ENCODE results near the gene PPP1R12B.
"Not testable (repeated sequence)": the region's sequence is repeated elsewhere in the genome, so short reads cannot be mapped to it uniquely, and the experiment has no call there.

Gene PPP1R12B

DNA sequence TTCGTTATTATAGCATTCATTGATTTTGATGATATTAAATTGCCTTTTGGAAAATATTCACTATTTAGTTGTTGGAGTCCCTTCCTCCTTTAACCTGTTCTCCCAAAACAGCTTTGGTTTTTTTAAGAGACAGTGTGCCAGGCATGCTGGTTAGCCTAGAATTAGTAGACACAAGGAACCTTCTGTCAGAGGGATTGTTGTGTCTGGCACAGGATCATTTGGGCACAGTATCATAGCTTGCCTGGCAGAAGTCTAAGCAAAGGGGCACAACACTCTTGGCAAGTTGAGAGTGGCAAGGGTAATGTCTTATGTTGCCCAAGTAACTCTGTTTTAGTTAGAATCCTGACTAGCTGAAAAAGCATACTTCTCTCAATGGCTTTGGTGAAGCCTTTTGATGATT lies 49.9 kb downstream of the PPP1R12B start:
- not testable (repeated sequence) for DNase-seq (ENCODE audit: low read depth in 2 of 2)

DNA sequence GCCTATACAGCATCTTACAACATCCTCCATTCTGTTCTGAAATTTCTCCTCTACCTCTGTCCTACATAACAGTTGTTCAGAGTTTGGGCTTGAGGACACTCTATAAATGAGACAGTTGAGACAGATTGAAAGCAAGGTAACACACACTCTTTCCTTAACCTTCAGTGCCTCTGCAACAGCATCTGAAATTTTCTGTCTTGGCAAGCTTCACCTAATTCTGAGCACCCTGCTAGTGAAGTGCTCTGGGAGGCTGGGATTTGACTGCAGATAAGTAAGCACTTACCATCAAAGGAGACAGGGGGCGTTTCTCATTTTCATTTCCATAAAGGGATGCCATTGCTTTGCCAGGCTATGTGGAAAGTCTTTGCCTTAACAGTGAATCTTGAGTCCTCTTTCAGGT lies 53.3 kb downstream of the PPP1R12B start:
- not testable (repeated sequence) for DNase-seq (ENCODE audit: low read depth in 2 of 2)

GRCh38 chr1:202403381-202403780 lies 54.9 kb downstream of the PPP1R12B start:
- DNase-seq (ENCODE audit: low read depth in 2 of 2), result not testable (repeated sequence)

GRCh38 chr1:202405928-202406327 lies 57.4 kb downstream of the PPP1R12B start:
- no peak for DNase-seq (ENCODE audit: low read depth in 2 of 2)

- not testable (repeated sequence) for DNase-seq (ENCODE audit: low read depth in 2 of 2)
Measured at GRCh38 chr1:202406896-202407295, 58.4 kb downstream of the PPP1R12B start.

- DNase-seq (ENCODE audit: low read depth in 2 of 2), result not testable (repeated sequence)
Measured at GRCh38 chr1:202407378-202407777, 58.9 kb downstream of the PPP1R12B start.

GRCh38 chr1:202410251-202410650 lies 61.8 kb downstream of the PPP1R12B start:
- DNase-seq (ENCODE audit: low read depth in 2 of 2), result not testable (repeated sequence)

DNA sequence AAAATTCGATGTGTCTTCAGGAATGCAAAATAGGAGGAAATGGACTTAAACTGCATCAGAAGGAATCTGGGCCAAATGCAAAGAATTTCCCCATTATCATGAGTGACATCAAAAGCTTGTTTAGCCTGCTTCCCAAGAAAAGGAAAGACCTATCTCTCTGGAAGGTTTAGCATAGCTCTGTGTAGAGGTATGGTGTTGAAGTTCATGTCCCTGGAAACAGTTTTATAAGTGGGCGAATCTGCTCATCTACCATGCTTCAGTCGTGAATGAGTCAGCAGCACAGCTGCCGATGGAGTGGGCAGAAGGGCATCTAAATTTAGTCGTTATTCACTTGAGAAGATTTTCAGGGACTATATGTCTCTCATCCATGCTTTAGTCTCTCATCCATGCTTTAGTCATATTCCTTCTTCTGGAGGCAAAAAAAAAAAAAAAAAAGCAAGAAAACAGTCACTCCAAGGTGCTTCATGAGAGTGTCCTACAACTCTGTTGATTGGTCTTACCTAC lies 62.4 kb downstream of the PPP1R12B start:
- not testable (repeated sequence) for DNase-seq (ENCODE audit: low read depth in 2 of 2)

DNA sequence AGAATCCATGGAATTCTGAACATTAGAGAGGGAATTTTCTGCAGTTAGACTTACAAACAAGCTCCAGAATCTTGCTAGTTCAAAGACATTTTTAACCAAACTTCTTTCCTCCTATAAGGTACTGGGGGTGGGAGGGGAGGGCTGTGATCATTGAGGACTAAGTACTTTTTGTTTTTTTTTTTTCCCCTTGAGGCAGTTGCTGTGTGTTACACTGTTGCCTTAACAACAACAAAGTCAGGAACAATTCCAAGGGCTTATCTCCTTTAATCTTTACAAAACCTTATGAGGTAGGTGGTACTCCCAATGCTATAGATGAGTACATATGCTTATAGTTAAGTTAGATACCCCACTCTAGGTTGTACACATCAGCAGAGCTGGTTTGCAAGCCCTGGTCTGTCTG lies 62.9 kb downstream of the PPP1R12B start:
- DNase-seq (ENCODE audit: low read depth in 2 of 2), result no peak

- DNase-seq (ENCODE audit: low read depth in 2 of 2), result not testable (repeated sequence)
Measured at GRCh38 chr1:202412421-202412820, 63.9 kb downstream of the PPP1R12B start.

- DNase-seq (ENCODE audit: low read depth in 2 of 2), result no peak
Measured at GRCh38 chr1:202416641-202417040, 68.1 kb downstream of the PPP1R12B start.

GRCh38 chr1:202417141-202417540 lies 68.6 kb downstream of the PPP1R12B start:
- DNase-seq (ENCODE audit: low read depth in 2 of 2), result not testable (repeated sequence)

DNA sequence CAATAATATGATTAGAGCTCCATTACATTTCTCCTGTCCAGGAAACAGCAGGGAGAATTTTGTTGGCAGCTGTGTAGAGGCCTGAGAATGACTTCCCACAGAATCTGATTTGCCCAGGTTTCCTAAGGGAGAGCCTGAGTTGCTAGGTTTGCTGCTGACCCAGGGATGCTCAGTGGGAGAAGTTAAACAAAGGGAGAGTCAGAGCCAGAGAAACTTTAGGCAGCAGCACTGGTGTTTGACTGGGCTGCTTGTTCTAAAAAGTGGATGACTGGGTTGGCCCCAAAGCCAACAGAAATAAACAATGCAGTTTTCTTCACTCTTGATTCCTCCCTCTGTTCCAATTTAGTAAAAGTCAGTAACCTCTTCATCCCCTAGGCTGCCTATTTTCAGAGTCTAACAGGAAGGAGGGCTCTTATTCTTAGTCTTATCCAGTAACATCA lies 69.3 kb downstream of the PPP1R12B start:
- not testable (repeated sequence) for DNase-seq (ENCODE audit: low read depth in 2 of 2)

GRCh38 chr1:202419731-202420130 lies 71.2 kb downstream of the PPP1R12B start:
- not testable (repeated sequence) for DNase-seq (ENCODE audit: low read depth in 2 of 2)

DNA sequence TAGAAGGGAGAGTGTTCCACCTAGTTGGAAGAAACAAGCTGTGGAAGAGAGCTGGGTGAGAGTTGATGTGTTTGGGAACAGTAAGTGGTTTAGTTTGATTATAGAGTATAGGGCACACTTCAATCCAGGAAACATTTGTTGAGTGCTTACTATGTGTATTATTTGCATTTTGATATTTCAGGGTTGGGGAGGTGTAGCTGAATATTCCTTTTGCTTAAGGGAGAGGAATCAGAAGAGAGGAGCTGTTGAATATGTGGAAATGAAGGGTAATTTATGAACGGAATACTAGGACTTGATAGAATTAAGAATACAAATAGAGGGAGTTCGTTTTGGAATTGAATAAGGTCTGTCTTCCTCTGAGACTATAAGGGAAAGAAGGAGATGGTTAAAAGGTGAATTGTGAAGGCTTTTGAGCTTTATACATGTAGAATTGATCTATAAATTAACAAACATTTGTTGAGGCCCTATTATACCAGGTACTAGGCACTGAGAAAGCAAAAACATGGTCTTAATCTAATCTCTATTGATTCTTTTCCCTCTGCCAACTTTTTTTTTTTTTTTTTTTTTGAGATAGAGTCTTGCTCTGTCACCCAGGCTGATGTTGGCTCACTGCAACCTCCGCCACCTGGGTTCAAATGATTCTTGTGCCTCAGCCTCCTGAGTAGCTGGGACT lies 72.1 kb downstream of the PPP1R12B start:
- DNase-seq (ENCODE audit: low read depth in 2 of 2), result not testable (repeated sequence)

DNA sequence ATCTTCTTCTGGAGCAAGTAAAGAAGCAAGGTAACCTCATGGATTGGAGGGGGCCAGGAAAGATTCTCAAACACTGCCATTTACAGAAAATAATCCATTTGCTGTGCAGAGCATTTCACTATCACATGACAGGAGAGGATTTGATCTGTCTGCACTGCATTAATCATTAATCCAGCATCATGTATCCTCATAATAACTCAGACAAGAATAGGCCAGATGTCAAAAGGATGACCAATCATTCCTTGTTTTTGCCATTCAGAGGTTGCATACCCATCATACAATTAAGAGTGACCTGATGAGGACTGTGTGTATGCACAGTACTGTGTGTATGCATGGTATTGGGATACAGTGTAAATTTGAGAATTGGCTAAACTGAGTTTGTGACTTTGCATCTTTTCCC lies 74.2 kb downstream of the PPP1R12B start:
- DNase-seq (ENCODE audit: low read depth in 2 of 2), result not testable (repeated sequence)

GRCh38 chr1:202424260-202424659 lies 75.8 kb downstream of the PPP1R12B start:
- DNase-seq (ENCODE audit: low read depth in 2 of 2), result not testable (repeated sequence)

DNA sequence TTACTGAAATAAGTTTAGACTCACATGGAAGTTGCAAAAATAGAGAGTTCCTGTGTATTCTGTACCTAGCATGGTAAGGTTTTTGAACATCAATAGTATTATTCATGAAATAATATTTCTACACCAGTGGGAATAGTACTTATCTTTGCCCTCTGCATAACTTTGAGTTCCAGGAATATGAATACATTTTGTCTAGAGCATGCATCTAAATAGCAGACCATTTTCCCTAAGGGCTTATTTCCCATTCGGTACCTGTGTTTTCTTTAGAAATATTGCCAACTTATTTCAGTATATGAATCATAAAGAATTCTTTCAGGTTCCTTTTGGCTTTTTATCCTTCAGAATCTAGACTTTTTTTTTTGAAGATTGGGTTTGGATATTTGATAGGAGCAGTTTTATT lies 81.6 kb downstream of the PPP1R12B start:
- not testable (repeated sequence) for DNase-seq (ENCODE audit: low read depth in 2 of 2)

DNA sequence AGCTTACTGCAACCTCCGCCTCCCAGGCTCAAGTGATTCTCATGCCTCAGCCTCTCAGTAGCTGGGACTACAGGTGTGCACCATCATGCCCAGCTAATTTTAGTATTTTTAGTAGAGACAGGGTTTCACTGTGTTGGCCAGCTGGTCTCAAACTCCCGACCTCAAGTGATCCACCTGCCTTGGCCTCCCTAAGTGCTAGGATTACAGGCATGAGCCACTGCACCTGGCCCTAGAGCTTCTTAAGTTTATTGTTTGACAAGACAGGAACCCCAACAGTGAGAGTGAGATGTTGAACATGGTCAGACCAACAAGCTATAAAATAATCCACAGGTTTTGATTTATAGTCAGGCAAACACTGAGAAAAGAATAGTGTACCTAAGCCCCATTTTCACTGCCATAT lies 83.8 kb downstream of the PPP1R12B start:
- DNase-seq (ENCODE audit: low read depth in 2 of 2), result not testable (repeated sequence)

- no peak for DNase-seq (ENCODE audit: low read depth in 2 of 2)
Measured at GRCh38 chr1:202433155-202434043, 84.9 kb downstream of the PPP1R12B start.

- DNase-seq (ENCODE audit: low read depth in 2 of 2), result no peak
Measured at GRCh38 chr1:202434059-202434458, 85.6 kb downstream of the PPP1R12B start.

DNA sequence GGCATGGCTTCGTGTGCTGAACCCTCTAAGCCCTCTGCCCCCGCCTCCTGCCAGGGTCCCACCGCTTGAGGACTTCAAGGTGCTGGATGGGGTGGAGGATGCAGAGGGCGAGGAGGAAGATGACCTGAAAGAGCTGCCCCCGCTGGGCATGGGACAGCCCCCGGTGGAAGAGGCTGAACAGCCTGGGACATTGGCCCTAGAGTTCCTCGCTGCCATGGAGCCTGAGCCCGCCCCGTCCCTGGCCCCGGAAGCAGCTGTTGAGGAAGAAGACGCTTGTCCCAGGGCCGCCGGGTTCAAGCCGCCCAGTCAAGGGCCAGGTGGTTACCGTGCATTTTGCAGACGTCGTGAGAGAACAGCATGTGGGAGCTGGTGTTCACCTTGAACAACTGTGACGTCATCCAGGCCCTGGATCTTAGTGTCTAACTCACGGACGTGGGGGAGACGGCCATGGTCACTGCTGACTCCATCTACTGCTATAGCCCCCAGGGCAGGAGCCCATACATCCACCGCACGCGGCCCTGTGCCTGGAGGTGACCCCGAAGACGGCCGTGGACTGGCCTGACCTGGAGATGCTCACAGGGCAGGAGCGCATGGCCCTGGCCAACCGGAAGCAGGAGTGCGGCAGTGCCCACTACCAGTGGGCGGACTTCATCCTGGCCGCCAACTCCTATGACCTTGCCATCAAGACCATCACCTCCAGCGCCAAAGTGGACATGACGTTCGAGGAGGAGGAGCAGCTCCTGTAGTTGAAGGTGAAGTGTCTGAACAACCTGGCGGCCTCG lies 90.1 kb downstream of the PPP1R12B start:
- no peak for DNase-seq (ENCODE audit: low read depth in 2 of 2)
